GM19397 (cell line): ENCODE results near the gene LMNTD2.
A peak's percentile ranks its signal among the peaks of the same experiment; 100 is the strongest.

ENCODE experiments used
- ATAC-seq: cut with Tn5 transposase; IDR thresholded peaks from one replicate; pipeline ENCODE4 v1.9.1; 2021; ENCODE audit warnings: mild to moderate bottlenecking, moderate library complexity; ENCODE audit not compliant: unreplicated experiment

The LMNTD2 gene

DNA sequence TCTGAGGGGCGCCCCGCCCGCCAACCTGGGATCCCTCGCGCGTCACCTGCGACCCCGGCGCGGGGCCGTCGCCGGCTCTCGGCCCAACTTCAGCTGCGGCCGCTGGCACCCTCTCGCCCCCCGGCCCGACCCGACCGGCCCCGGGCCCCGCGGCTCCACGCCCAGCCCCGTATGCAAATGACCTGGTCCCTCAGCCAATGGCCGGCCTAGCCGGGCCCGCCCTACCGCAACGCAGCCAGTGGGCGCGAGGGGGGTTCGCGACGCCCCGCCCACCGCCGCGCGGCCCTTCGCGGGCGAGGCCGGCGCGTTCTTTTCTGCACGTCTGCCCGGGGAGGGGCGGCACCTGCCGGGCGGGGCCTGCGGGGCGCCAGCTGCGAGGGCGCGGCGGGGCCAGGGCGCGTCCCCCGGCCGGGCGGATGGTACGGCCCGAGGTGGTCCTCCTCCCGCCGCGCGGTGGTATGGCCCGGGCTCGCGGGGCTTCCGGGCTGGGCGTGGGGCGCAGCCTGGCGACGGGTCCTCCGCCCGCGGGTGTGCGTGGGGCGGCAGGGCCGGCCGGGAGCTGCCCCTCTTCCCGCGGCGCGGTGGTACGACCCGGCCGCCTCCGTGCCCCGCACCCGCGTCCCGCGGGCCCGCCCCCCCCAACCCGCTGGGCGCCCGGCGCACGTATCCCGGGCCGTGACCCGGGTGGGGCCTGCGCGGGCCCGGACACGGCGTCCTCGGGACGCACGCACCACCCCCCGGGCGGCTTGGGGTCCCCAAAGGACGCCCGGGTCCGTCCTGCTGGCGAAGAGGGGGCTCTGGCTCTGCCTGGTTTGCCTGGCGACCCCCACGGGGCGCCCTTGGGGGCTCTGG lies 8.0 kb upstream of the LMNTD2 start:
- peak; percentile 86 for ATAC-seq

DNA sequence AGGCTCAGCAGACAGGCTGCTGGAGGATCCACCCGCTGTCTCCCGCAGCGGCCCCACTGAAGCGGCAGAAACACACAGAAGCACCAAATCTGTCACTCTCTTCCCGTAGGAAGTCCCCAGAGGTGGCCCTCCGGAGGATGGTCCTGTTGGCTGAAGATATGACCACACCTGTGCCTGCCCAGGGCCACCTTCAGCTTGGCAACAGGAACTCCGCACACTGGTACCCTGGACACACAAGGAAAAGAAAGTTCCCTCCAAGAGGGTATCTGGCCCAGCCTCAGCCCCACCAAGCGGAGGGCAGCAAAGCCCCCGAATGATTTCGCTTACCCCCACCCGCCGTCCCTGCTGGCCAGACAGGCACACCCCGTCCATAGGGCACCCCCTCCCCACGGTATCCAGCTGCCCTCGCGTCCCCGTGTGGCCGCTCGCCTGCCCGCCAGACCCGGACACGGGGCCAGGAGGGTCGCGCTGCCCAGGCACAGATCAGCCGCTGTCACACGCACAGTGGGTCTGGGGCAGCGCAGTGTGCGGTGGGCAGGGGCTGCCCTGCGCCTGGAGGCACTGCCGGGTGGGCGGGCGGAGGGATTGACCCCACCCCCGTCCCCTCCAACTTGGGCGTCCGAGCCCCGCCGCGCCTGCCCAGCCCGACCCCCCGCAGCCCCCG lies 7.2 kb upstream of the LMNTD2 start:
- peak; percentile 10 for ATAC-seq

- ATAC-seq = no peak
Measured at GRCh38 chr11:567011-567628, 6.6 kb upstream of the LMNTD2 start.

DNA sequence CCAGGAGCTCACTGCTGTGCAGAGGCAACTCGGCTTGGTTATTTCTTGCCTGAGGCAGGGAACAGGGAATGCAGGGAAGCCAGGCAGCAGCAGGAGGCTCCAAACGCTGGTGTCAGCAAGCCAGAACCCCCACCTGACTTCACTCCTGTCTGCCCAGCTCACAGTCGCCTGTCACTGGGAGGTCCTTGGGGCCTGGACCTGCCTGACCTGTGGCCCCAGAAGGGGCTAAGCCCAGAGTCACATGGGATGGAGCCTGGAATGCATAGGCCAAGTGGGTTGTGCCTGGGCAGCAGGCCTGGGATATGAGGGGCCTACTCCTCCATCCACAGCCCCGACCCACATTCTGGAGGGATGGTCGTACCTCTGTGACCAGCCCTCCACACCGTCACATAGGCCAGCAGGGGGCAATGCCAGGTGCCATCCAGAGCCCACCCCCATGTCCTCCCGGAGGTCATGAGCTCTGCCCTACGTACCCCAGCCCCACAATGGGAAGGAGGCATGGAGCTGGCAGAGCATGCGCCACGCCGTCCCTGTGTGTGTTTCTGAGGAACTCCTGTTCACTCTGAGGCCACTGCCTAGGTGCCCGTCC lies 5.5 kb upstream of the LMNTD2 start:
- ATAC-seq = no peak

DNA sequence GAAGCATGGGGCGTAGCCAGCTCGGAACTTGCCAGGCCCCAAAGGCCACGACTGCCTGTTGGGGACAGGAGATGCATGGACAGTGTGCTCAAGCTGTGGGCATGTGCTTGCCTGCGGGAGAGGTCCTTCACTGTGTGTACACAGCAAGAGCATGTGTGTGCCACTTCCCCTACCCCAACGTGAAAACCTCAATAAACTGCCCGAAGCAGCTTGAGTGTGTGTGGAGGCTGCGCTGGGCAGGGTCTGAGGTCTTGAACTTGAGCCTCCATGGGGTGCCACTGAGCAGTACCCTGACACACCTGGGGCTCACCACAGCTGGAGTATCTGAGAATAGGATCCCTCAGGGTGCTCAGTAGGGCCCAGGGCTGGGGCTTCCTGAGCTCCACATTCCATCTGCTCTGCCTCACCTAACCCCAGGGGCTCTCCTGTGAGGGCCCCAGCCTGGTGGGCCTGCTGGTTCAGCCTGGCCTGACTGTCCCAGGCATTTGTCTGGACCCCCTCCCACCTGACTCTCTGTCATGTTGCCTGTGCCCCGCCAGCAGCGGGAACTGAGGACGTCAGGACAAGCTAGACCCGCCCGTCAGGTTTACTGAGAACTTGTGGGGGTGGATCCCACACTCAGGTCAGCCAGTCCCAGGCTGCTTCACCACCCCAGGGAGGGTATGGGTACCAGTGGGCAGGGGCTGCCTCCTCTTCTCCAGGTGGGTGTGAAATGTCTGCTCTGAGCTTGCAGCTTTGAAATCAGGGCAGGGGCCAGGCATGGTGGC lies 3.5 kb upstream of the LMNTD2 start:
- no peak for ATAC-seq

GRCh38 chr11:563066-563811 lies 2.7 kb upstream of the LMNTD2 start:
- no peak for ATAC-seq

- no peak for ATAC-seq
Measured at GRCh38 chr11:562046-562645, 1.6 kb upstream of the LMNTD2 start.

GRCh38 chr11:561148-562003 lies 838 bp upstream of the LMNTD2 start:
- peak; percentile 15 for ATAC-seq

- no peak for ATAC-seq
Measured at GRCh38 chr11:559712-560304, 730 bp downstream of the LMNTD2 start.

DNA sequence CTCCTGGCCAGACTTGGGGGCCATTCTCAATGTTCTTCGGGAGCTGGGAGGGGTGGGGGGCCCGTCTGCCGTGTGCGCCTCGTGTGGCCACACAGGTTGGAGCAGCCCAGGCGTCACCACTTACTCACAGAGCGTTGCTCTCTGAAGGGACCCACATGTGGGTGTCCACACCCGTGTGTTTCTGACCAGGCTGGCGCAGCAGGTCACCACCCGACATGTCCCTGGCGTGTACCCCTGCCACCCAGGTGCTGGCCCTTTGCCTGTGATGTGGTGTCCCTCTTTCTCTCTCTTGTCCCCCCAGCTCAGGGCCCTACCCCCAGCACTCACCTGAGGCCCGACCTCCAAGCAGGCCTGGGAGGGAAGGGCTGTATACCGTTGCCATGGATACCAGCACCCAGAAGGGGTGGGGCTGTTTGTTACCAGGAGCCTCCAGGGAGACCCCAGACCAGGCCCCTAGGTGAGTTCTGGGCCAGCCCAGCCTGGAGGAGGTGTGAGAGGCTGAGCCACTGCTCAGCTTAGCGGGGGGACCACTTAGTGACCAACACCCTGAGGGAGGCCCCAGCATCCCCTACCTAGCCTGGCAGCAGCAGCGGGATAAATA lies 1.4 kb downstream of the LMNTD2 start:
- no peak for ATAC-seq

- ATAC-seq = no peak
Measured at GRCh38 chr11:558503-558902, 2.0 kb downstream of the LMNTD2 start.

GRCh38 chr11:557328-558132 lies 3.0 kb downstream of the LMNTD2 start:
- ATAC-seq = no peak

DNA sequence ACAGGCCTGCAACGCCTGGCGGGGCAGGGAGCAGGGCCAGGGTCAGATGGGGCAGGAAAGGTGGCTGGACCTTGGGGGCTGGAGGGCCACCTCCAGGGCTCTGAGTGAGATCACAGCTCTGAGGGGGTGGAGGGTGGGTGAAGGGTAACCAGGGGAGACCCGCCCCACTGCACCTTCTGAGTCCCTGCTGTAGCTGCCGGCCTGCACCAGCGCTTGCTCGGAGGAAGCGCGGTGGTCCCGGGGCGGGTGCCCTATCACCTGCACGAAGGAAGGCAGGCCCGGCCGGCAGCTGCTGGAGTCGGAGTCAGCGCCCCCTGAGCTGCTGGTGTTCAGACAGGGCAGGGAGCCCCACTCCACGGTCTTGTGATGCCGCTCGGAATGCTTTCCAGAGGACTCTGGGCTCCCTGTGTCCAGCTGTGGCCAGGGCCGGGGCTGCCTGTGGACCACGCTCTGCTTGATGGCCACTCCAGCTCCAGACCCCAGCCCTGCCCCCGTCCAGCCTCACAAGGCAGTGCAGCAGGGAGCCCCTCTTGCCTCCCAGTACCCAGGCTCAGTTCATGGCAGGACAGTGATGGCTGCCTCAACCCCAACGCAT lies 3.8 kb downstream of the LMNTD2 start:
- no peak for ATAC-seq

DNA sequence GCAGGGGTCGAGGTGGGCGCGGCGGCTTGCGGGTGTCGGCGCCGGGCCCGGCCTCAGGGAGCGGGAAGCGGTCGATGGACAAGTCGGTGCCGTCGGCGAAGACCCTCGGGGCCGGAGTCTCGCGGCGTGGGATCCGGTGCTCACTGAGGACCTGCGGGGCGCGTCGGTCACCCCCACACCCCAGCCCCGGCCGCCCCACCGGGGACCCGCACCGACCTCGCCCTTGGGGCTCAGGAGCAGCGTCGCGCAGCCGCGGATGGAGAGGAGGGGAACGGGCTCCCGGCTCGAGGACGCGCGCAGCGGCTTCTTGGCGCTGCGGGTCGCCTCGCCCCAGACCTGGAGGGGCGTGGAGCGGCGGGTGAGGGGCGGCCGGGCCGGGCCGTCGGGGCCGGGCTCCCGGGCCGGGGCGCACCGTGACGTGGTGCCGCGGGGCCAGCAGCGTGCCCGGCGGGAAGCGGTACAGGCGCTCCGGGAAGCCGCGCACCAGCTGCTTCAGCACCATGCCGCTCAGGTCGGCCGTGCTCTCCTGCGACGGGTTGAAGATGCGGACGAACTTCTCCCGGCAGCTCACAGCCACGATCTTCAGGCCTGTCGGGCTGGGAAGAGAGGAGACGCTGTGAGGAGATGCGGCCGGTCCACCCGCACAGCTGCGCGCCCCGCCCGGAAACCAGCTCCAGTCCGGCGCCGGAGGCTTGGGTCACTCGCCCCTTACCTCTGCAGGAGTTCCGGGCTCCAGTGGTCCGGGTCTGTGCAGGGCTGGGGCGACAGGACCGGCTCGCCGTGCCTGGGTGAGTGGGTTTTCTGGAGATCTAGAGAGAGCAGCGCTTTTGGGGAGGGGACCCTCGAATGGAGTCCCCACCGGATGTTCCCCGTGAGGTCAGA lies 4.5 kb downstream of the LMNTD2 start:
- ATAC-seq = no peak

- ATAC-seq = no peak
Measured at GRCh38 chr11:555227-555779, 5.2 kb downstream of the LMNTD2 start.
